Gastrocnemius medialis (tissue), 4 donors: ENCODE data around the gene ZNF654. TPM values are rescaled to one million over a fixed set of nuclear protein-coding genes. Genes with fewer than 3 reads are reported as not detected.

Experiments
- ATAC-seq, 2 donors: fragments of 150-250 bp; one replicate each; pipeline ENCODE4 v1.9.1; 2016
- DNase-seq, 2 donors: peaks; one replicate each; pipeline ENCODE4 v3.0.0-alpha.2; 2019
- H3K27ac ChIP-seq, 4 donors: fragments of 200-600 bp; sonication (generic); 1 replicate in 1 of 4; 2 replicates in 3 of 4; pipeline ENCODE4 v1.5.1; 2016 to 2018; ENCODE audit warnings: mild to moderate bottlenecking in 2 of 4, moderate library complexity in 1 of 4
- H3K27me3 ChIP-seq, 3 donors: fragments of 200-600 bp; sonication (generic) in 2 of 3; 1 replicate in 1 of 3; 2 replicates in 2 of 3; pipeline versions ENCODE4 v1.5.1 to v1.6.0; 2016 to 2019; ENCODE audit warnings: mild to moderate bottlenecking in 1 of 3, moderate library complexity in 1 of 3
- H3K36me3 ChIP-seq, 2 donors: fragments of 200-600 bp; sonication (generic) in 1 of 2; one replicate each; pipeline ENCODE4 v1.5.1; 2017 to 2018
- H3K4me1 ChIP-seq, 2 donors: fragments of 200-600 bp; sonication (generic) in 1 of 2; one replicate each; pipeline ENCODE4 v1.5.1; 2016 to 2017; ENCODE audit warnings: mild to moderate bottlenecking in 2 of 2
- H3K4me3 ChIP-seq, 4 donors: fragments of 200-600 bp; sonication (generic) in 3 of 4; 1 replicate in 1 of 4; 2 replicates in 3 of 4; pipeline ENCODE4 v1.5.1; 2016 to 2019; ENCODE audit warnings: mild to moderate bottlenecking in 2 of 4
- H3K9me3 ChIP-seq, 3 donors: fragments of 200-600 bp; sonication (generic) in 2 of 3; 1 replicate in 1 of 3; 2 replicates in 2 of 3; pipeline ENCODE4 v1.5.1; 2016 to 2019
- CTCF ChIP-seq, 5 experiments: fragments of 450-650 bp in 3 of 5; fragments of 200-600 bp in 2 of 5; sonication (generic) in 2 of 5; IDR thresholded peaks in 4 of 5; conservative IDR thresholded peaks in 1 of 5; 1 replicate in 4 of 5; 2 replicates in 1 of 5; pipeline ENCODE4 v1.5.1; 2016 to 2019; ENCODE audit warnings: antibody characterized with exemption in 5 of 5, mild to moderate bottlenecking in 3 of 5, moderate library complexity in 3 of 5
- POLR2A ChIP-seq, 2 donors: fragments of 450-650 bp; IDR thresholded peaks; one replicate each; pipeline ENCODE4 v1.6.1; 2017; ENCODE audit warnings: antibody characterized with exemption in 2 of 2, mild to moderate bottlenecking in 2 of 2, moderate library complexity in 2 of 2
- in situ Hi-C, 4 donors: fragments of 200-750 bp; cut with MboI; loops; one replicate each; pipeline versions ENCODE4 v1.15.0 to v1.8.0; 2017; ENCODE audit warnings: low sequenced_read_pairs in 4 of 4
- intact Hi-C: fragments of 100-400 bp; cut with DNase I; formaldehyde crosslinking; loops from one replicate; pipeline ENCODE4 v1.15.1; 2023; ENCODE audit warnings: low total_unique reads
- total RNA-seq, 4 donors: library from RNA; depleted of rRNA; stranded (reverse); fragments of >200 nt; gene quantifications; one replicate each; pipeline versions ENCODE4 v1.1.0 to v1.2.3, GENCODE V29; 2016

ZNF654 gene
- total RNA-seq, 4 donors from 2014 or later, result 7.8 to 12.5 (median 9.8) TPM

- H3K27ac ChIP-seq, result no peak overlapping the region
- no peak for TF ChIP-seq CTCF (IDR thresholded peaks at IDR 0.05 in 4 of 5, conservative IDR thresholded peaks at IDR 0.05 in 1 of 5)
- TF ChIP-seq POLR2A (IDR thresholded peaks at IDR 0.05), result no peak
- no peak for DNase-seq
- ATAC-seq, result no peak
- H3K27me3 ChIP-seq, result no peaks in the 10 kb centered on the region
- intact Hi-C loops, result no loop called here
- H3K9me3 ChIP-seq, result no peaks in the 10 kb centered on the region
- peaks cover 5 to 7% of the 10 kb centered on the region in 2 donors for H3K4me1 ChIP-seq
- in situ Hi-C loops, result no loop called here
- peaks cover 0 to 27% of the 10 kb centered on the region in 2 donors for H3K36me3 ChIP-seq
- H3K4me3 ChIP-seq, result no peak overlapping the region
Observed at GRCh38 chr3:88131695-88132094, 72.6 kb downstream of the ZNF654 start.

DNA sequence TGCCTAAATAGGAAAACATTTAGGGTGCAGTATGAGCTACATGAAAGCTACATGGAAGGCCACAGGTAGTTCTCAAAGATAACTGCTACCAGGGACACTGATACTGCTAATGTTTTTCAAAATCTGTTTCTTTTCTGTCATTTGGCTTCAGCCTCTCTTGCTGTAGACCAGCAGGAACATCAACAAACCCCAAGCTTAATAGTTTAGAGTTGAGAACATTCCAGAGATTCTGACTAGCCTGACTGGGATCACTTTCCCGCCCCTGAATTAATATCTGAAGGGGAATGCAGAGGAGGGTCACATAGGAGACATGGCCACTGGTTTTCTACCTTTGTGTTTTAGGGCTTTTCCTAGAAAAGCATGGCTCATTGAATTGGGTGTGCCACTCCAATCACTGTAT is 73.8 kb downstream of the ZNF654 start:
- no peaks in the 10 kb centered on the region for H3K9me3 ChIP-seq
- DNase-seq (no peak), ATAC-seq (no peak)
- in situ Hi-C loops (no loop called here), intact Hi-C loops (no loop called here)
- TF ChIP-seq CTCF (IDR thresholded peaks at IDR 0.05 in 4 of 5, conservative IDR thresholded peaks at IDR 0.05 in 1 of 5) (no peak), POLR2A (IDR thresholded peaks at IDR 0.05) (no peak)
- H3K4me3 ChIP-seq, result no peak overlapping the region
- no peaks in the 10 kb centered on the region for H3K27me3 ChIP-seq
- peaks cover 0 to 27% of the 10 kb centered on the region in 2 donors for H3K36me3 ChIP-seq
- H3K4me1 ChIP-seq, result peaks cover 5 to 7% of the 10 kb centered on the region in 2 donors
- no peak overlapping the region for H3K27ac ChIP-seq

DNA sequence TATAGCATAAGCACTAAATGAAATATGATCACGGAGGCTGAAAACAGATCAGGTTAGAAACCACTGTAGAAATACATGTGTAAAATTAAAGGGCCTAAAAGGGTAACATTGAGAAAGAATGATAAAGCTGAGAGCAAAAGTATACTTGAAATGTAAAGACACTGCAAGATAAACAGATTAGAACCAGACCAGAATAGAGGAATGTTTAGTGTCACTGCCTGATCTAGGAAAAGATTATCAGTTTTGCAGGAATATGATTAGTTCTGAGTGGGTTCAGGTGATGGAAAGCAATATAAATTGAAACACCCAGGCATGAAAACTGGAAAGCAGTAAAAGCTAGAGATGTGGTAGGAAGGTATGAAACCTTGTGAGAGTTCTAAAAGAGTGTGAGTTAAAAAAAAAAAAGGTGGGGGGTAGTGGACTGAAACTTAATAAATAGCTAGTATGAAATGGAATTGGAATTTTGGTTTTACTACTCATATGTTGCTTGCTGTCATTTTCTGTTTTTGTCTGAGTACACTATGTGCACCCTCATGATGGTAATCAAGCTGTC is 74.7 kb downstream of the ZNF654 start:
- in situ Hi-C loops (no loop called here), intact Hi-C loops (no loop called here)
- H3K36me3 ChIP-seq, result peaks cover 0 to 28% of the 10 kb centered on the region in 2 donors
- ATAC-seq, result no peak
- H3K4me1 ChIP-seq, result peaks cover 5 to 7% of the 10 kb centered on the region in 2 donors
- no peaks in the 10 kb centered on the region for H3K27me3 ChIP-seq
- H3K27ac ChIP-seq, result no peak overlapping the region
- TF ChIP-seq CTCF (IDR thresholded peaks at IDR 0.05 in 4 of 5, conservative IDR thresholded peaks at IDR 0.05 in 1 of 5) (no peak), POLR2A (IDR thresholded peaks at IDR 0.05) (no peak)
- DNase-seq, result no peak
- H3K9me3 ChIP-seq, result no peaks in the 10 kb centered on the region
- H3K4me3 ChIP-seq, result no peak overlapping the region

DNA sequence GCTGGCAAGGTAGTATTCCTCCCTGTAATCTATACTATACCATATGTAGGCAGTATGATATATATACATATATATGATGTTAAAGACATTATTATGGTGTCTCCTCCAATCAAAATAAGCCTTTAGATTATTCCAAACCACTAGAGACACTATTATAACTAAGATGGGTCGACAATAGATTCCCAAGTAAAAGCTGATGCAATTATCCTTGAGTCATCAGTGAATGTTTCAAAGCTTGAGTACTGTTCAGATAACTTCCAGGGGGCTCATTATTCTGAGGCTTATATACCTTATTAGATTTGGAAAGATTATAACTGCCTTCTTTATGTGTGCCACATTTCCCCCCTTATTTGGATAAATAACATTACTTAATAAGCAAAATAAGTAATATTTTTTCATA is 78.8 kb downstream of the ZNF654 start:
- H3K27me3 ChIP-seq, result no peaks in the 10 kb centered on the region
- peaks cover 0 to 50% of the 10 kb centered on the region in 2 donors for H3K36me3 ChIP-seq
- H3K9me3 ChIP-seq, result no peaks in the 10 kb centered on the region
- intact Hi-C loops (no loop called here), in situ Hi-C loops (no loop called here)
- H3K27ac ChIP-seq, result no peak overlapping the region
- DNase-seq (no peak), ATAC-seq (no peak)
- peaks cover 0 to 6% of the 10 kb centered on the region in 2 donors for H3K4me1 ChIP-seq
- H3K4me3 ChIP-seq, result no peak overlapping the region
- no peak for TF ChIP-seq CTCF (IDR thresholded peaks at IDR 0.05 in 4 of 5, conservative IDR thresholded peaks at IDR 0.05 in 1 of 5)
- TF ChIP-seq POLR2A (IDR thresholded peaks at IDR 0.05), result no peak
